Vagina (tissue), 2 donors: ENCODE results near the gene SLC25A25.

Source experiments
- CTCF ChIP-seq, 3 experiments: fragments of 450-650 bp in 2 of 3; fragments of 200-600 bp in 1 of 3; sonication (generic) in 1 of 3; IDR thresholded peaks; one replicate each; pipeline ENCODE4 v1.5.1; 2017 to 2019; ENCODE audit warnings: antibody characterized with exemption in 3 of 3, mild to moderate bottlenecking in 2 of 3, moderate library complexity in 2 of 3
- POLR2A ChIP-seq, 2 donors: fragments of 450-650 bp; IDR thresholded peaks; one replicate each; pipeline ENCODE4 v1.6.1; 2017; ENCODE audit warnings: antibody characterized with exemption in 2 of 2, mild to moderate bottlenecking in 2 of 2, moderate library complexity in 2 of 2

GRCh38 chr9:128067645-128068385 is at the start of gene SLC25A25:
- TF ChIP-seq CTCF (IDR thresholded peaks at IDR 0.05) (no peak), POLR2A (IDR thresholded peaks at IDR 0.05) (peak in 1 of 2 donors; percentile 94)
